ENCODE measurements around the gene DPPA4.

The DPPA4 gene

GRCh38 chr3:109338322-109338721 lies 976 bp upstream of the DPPA4 start:
- DNase-seq (ENCODE audit: low read depth) = no peak

GRCh38 chr3:109336291-109336861 lies 970 bp downstream of the DPPA4 start:
- no peak for DNase-seq (ENCODE audit: low read depth)

DNA sequence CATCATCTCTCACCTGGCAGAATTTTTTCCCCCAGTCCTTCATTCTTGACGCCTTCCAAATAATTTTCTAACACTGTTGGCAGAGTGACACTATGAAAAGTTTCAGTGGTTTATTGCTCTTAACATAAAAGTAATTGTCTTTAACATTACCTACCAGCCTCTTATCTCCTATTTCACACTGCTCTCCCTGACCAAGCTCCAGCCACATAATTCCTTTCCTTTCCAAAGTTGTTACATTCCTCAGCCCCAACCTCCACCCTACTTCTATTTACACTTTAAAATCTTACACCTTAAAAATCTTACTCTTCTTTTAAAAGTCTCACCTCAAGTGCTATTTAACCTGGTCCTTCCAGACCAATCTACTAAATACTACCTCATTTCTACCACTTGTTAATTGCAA lies 2.8 kb downstream of the DPPA4 start:
- DNase-seq (ENCODE audit: low read depth) = no peak

- no peak for DNase-seq (ENCODE audit: low read depth)
Measured at GRCh38 chr3:109331692-109332091, 5.7 kb downstream of the DPPA4 start.

- no peak for DNase-seq (ENCODE audit: low read depth)
Measured at GRCh38 chr3:109330405-109330804, 6.9 kb downstream of the DPPA4 start.

- DNase-seq (ENCODE audit: low read depth) = no peak
Measured at GRCh38 chr3:109328202-109328601, 9.1 kb downstream of the DPPA4 start.

DNA sequence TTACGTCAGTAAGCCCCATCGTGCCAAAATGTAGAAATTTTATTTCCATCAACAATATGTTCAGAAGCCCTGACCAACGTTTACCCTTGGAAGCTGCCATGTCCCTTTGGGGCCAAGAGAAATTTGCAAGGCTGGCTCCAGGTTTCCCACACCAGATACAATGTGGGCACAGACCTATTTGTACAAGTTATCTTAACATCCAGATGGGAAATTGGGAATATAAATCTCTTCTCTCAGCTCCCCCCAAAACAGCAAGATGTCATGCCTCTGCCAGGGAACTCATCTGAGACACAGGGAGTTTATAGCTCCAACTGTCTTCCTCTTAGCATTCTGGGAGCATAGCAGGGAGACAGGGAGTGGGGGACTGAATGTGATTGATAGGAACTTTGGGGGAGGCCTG lies 11.7 kb downstream of the DPPA4 start:
- DNase-seq (ENCODE audit: low read depth) = no peak

DNA sequence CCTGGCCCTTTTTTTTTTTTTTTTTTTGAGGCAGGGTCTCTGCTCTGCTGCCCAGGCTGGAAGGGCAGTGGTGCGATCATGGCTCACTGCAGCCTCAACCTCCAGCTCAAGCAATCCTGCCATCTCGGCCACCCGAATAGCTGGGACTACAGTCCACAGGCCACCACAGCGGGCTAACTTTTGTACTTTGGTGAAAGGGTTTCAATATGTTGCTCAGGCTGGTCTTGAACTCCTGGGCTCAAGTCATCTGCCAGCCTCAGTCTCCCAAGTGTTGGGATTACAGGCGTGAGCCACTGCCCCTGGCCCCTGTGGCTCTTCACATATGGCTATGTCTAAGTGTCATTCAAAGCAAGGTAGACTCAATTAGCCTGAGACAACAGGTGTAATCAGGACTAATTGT lies 12.2 kb downstream of the DPPA4 start:
- DNase-seq (ENCODE audit: low read depth) = no peak

- no peak for DNase-seq (ENCODE audit: low read depth)
Measured at GRCh38 chr3:109316162-109316730, 21.1 kb downstream of the DPPA4 start, which contains the start of gene DPPA2. TSS of gene DPPA2 (minus strand) at chr3:109316517. CDS start at chr3:109314542, 1,975 bp downstream.

- no peak for DNase-seq (ENCODE audit: low read depth)
Measured at GRCh38 chr3:109313061-109313460, 24.3 kb downstream of the DPPA4 start.

- no peak for DNase-seq (ENCODE audit: low read depth)
Measured at GRCh38 chr3:109297496-109297895, 39.9 kb downstream of the DPPA4 start.

DNA sequence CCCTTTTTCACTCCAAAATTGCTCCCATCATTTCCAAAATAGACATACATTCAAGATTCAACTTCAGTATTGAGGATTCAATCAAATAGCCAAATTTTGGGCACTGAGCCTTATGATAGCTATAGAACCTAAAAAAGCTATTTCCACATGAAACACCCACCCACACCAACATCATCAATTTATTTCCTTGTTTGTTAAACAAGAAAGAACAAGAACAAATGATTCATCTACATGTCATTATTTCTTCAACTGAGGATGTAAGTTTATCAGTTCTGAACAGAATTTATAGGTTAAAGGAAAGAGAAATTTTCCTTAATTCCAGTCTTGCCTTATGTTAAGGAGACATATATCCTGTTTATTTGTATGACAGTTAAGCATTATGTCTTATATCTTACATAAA lies 53.3 kb downstream of the DPPA4 start:
- no peak for DNase-seq (ENCODE audit: low read depth)

DNA sequence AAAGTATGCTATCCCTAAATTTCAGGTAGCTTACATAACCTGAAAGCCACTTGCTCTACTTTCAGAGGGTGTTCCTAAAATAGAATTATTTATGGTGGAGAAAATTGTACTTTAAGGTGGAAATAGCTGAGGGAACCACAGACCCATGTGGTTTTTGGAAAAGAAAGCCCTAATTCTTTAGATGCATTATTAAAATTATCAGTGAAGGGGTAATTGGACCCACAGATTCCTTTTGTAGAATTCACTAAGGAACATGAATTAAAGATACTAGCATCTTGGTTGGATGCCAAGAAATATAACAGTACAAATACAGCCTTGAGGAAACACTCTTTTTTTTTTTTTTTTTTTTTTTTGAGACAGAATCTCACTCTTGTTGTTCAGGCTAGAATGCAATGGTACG lies 58.8 kb downstream of the DPPA4 start:
- no peak for DNase-seq (ENCODE audit: low read depth)

DNA sequence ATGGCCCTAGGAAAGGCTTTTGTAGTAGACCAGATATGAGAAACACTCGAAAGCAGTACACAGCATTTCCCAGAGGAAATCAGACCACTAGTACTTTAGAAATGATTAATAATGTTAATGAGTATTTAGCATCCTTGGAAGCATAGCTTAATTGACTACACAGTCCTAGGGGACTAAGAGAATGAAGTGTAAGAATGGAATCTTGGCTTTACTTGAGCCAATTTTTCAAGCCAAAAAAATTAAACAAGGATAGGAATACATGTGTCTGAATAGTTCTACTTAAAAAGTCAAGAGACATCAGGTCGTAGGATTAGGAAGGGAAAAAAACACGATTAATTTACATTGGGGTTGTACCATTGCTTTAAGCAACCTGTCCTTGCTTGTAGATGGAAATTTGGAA lies 59.2 kb downstream of the DPPA4 start:
- DNase-seq (ENCODE audit: low read depth) = no peak

All from activated T-helper 1 cell treated with Interleukin-2 at 50 U/mL for 16 hours (primary cell).